Rectal smooth muscle tissue (tissue), 1 donor: ENCODE measurements around the gene RAB8A.
"Not testable (repeated sequence)": the region's sequence is repeated elsewhere in the genome, so short reads cannot be mapped to it uniquely, and the experiment has no call there.

Experiments
- H3K27ac ChIP-seq: one replicate; pipeline ENCODE4 v1.7.0; 2013; ENCODE audit warnings: low read depth, low read length, inconsistent platforms
- H3K27me3 ChIP-seq: one replicate; pipeline ENCODE4 v1.7.0; 2013; ENCODE audit warnings: low read length; ENCODE audit not compliant: control insufficient read depth, insufficient read depth
- H3K36me3 ChIP-seq: one replicate; pipeline ENCODE4 v1.7.0; 2013; ENCODE audit warnings: low read length; ENCODE audit not compliant: control insufficient read depth, insufficient read depth
- H3K4me1 ChIP-seq: one replicate; pipeline ENCODE4 v1.7.0; 2013; ENCODE audit warnings: low read length; ENCODE audit not compliant: control insufficient read depth, insufficient read depth
- H3K4me3 ChIP-seq: one replicate; pipeline ENCODE4 v1.7.0; 2013; ENCODE audit warnings: low read length
- H3K9ac ChIP-seq: one replicate; pipeline ENCODE4 v1.7.0; 2013; ENCODE audit warnings: low read length

Gene RAB8A

DNA sequence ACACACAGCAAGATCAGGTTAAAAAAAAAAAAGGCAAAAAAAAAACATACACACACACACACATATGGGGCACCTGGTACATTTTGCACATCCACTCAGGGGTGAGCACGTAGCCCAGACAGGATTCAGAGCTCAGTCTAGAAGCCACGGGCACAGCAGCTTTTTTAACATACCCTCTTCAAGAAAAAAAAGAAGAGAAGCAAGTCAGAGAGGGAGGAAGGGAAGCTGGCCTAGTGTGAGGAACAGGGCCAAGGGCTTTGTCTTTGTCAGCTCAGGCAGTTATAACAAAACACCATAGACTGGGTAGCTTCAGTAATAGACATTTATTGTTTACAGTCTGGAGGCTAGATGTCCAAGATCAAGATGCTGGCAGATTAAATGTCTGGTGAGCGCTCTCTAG is 37.7 kb upstream of the RAB8A start:
- peak overlapping the region; percentile 98 for H3K27ac ChIP-seq
- H3K9ac ChIP-seq: no peak overlapping the region
- H3K4me3 ChIP-seq: no peak overlapping the region
- no peaks in the 10 kb centered on the region for H3K36me3 ChIP-seq
- H3K27me3 ChIP-seq: no peaks in the 10 kb centered on the region
- peaks cover 27% of the 10 kb centered on the region for H3K4me1 ChIP-seq

DNA sequence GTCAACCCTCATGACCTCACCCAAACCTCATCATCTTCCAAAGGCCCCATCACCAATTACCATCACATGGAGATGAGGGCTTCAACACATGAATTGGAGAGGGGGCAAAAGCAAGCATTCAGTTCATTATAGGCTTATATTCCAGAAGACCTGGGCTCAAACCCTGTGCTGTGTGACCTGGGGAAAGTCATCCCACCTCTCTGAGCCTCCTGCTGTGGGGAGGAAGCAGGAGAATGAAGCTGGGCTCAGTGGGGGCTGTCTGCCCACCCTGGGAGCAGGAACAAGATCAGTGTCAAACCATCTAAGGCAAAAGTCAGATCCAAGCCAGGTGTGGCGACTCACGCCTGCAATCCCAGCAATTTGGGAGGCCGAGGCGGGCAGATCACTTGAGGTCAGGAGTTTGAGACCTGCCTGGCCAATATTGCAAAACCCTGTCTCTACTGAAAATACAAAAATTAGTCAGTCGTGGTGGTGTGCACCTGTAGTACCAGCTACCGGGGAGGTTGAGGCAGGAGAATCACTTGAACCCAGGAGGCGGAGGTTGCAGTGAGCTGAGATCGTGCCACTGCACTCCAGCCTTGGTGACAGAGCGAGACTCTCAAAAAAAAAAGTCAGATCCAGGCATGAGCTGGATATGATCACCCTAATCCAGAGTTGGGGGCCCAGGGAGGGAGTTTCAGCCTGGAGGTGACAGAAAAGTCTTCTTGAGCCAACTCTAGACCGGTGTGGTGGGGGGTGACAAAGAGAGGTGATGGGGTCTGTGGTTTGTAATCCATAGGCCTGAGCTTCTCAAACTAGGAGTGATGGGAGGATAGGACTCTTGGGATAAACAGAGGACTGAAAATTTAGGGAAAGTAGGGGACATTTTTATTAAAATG is 37.0 kb upstream of the RAB8A start:
- Histone ChIP-seq H3K9ac (no peak overlapping the region), H3K27ac (peak overlapping the region; percentile 98), H3K36me3 (no peaks in the 10 kb centered on the region), H3K27me3 (no peaks in the 10 kb centered on the region), H3K4me3 (no peak overlapping the region), H3K4me1 (peaks cover 33% of the 10 kb centered on the region)

DNA sequence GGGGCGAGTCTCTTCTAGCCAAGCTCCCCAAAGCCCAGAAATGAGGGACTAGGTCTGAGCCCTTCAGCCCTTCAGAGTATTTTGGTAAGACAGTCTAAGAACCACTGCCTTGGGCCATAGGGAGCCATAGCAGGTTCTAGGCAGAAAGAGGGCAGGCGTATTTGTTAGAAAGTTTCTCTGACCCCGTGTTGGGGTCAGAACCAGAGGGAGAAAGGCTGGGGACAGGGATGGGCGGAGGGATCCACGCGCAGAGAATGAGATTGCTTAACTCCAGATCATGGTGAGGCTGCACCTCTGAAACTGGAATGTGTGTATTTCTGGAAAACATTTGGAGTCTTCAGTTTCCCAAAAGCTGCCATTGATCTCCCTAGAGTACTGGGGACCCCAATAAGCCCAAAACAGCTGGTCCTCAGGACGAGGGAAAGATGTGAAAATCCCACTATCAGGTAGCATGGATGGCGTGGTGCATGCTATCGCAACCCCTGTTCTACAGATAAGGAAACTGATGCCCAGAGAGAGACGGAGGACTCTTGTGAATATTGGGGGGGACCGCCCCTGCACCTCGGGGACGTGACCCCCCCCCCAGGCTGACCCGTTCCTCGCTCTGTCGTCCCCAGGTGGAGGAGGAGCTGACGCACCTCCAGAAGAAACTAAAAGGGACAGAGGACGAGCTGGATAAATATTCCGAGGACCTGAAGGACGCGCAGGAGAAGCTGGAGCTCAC is 36.1 kb upstream of the RAB8A start:
- peaks cover 38% of the 10 kb centered on the region for H3K4me1 ChIP-seq
- peak overlapping the region; percentile 92 for H3K4me3 ChIP-seq
- peak overlapping the region; percentile 98 for H3K27ac ChIP-seq
- no peaks in the 10 kb centered on the region for H3K27me3 ChIP-seq
- H3K9ac ChIP-seq: peak overlapping the region; percentile 92
- no peaks in the 10 kb centered on the region for H3K36me3 ChIP-seq

DNA sequence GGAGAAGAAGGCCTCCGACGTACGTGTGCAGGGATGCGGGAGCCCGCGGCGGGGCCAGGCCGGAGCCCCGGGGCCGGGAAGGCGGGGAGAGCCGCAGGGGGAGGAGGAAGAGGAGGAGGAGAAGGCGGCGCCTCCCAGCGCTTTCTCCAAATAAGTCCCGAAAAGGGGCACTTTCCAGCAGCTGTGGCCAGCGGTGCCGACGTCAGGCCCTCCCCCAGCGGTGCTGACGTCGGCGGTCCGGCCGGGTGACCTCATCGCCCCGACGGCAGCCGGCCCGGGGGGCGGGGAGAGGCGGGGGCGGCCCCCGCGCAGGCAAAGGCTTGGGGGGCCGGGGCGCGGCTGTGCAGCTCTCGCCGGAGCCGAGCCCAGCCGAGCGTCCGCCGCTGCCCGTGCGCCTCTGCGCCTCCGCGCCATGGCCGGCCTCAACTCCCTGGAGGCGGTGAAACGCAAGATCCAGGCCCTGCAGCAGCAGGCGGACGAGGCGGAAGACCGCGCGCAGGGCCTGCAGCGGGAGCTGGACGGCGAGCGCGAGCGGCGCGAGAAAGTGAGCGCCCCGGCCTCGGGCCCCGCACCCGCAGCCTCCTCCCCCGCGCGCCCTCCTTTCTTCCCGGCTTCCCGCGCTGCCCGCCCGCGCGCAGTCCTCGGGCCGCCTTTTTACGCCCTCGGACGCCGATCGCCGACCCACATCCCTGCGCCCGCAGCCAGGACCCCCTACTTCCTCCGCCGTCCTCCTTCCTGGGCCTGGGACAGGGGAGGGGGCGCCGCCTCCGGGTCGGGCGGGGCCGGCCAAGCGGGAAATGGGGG is 35.3 kb upstream of the RAB8A start, which contains the start of gene TPM4:
Gene TPM4 (plus strand): TSS at position 342 of the 804 bp plus-strand sequence. CDS start 71 bp downstream, at position 413.
- peaks cover 42% of the 10 kb centered on the region for H3K4me1 ChIP-seq

DNA sequence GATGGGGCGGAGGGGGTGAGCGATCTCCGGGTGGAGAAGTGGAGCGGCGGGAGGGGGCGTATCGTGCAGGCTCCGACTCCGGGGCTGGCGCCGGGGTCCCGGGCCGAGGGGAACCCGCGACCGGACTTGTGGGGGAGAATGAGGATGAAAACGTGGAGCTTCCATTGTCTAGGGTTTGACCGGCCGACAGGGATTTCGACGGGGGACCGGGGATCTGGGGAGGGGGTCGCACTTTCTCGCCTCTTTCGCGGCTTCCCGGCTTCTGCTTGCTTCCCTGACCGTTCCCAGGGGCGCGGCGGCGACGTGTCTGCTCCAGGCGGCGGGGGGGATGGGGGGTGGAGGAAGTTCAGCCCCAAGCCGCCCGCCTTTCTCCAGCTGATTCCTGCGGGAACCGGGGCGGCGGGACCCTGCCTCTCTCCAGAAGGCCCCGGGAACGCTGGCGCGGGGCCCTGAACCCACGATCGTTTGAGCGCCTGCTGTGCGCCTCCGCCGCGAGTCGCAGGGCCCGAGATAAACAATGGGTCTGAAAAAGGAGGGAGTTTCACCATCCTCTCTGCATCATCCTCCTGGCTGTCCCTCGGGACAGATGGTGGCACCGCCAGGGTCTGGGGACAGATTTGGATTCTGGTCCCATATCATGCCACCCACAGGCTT is 34.6 kb upstream of the RAB8A start:
- no peaks in the 10 kb centered on the region for H3K27me3 ChIP-seq
- H3K36me3 ChIP-seq: peaks cover 11% of the 10 kb centered on the region
- peak overlapping the region; percentile 92 for H3K4me3 ChIP-seq
- H3K27ac ChIP-seq: peak overlapping the region; percentile 99
- H3K4me1 ChIP-seq: peaks cover 40% of the 10 kb centered on the region
- peak overlapping the region; percentile 96 for H3K9ac ChIP-seq

More for the DNA sequence above, 35.3 kb upstream of the RAB8A start, which contains the start of gene TPM4:
- Histone ChIP-seq H3K36me3 (peaks cover 6% of the 10 kb centered on the region), H3K27me3 (no peaks in the 10 kb centered on the region), H3K27ac (peak within 1 kb of the TSS; percentile 99), H3K9ac (peak within 1 kb of the TSS; percentile 96), H3K4me3 (peak within 1 kb of the TSS; percentile 92)

DNA sequence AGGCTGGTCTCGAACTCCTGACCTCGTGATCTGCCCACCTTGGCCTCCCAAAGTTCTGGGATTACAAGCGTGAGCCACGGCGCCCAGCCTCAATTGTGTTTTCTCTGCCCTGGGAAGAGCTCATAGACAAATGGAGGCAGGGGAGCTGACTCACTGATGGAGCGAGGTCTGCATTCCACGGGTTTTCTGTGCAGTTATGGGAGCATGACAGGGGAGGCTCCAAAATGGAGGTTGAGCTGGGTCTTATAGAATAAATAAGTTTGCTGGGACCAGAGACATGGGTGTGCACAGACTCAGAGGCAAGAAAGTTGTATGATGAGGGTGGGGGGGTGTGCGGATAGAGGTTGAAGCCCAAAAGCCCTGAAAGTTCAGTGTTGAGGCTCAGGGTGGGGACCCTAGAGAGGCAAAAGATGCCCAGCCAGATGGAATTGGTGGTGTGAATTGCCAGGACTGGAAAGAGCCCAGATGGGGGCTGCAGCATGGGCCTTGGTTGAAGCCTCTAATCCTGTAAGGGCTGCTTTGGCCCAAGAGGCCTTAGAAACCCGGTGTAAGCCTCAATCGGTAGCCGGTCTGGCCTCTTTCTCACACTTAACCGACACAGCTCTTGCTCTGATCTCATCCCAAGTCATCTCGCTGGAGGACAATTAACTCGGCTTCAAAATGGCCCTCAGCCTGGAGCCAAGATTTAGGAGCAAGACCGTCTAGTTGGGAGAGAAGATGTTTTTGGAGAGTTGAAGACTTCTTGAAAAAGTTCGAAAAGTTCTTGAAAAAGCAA is 33.5 kb upstream of the RAB8A start:
- peak overlapping the region; percentile 96 for H3K9ac ChIP-seq
- H3K4me3 ChIP-seq: peak overlapping the region; percentile 92
- peaks cover 42% of the 10 kb centered on the region for H3K4me1 ChIP-seq
- peaks cover 16% of the 10 kb centered on the region for H3K36me3 ChIP-seq
- no peaks in the 10 kb centered on the region for H3K27me3 ChIP-seq
- H3K27ac ChIP-seq: peak overlapping the region; percentile 99

DNA sequence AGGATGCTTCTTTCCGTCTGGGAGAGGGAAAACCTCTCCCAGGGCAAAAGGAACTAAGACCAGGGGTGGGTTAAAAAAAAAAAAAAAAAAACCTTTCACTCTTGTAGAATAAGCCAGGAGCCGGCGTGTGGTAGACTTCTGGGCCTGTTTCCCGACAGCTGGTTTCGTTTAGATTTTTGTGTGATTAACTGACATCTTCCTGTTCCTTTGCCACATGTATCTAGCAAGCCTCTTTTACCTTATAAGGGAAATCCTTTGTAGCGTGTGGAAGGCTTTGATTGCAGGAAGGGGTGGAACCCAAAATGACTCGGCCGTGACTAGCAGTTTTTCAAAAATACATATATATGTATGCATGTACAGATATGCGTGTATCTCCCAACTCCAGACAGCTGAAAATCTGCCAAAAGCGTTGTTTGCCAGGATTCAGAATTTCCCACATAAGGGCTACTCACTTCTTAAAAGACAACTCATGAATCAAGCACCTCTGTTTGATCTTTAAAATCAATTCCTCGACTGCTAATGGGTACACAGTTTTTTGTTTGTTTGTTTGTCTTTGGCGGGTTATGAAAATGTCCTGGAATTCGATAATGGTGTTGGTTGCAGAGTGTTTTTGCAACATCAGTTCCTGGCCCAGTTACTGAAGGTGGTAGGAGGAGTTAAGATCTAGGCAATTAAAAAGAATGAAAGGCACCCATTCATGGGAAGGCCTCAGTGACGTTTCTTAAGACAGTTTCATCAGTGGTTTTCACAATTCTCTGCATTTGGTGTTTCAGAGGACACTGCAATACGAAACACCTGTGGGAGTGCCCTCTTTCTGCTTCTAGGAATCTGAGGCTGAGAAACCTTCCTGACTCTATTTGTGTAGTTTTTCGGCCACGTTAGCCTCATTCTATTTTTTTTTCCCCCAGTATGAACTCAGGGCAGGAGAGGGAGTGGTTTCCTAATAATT is 32.7 kb upstream of the RAB8A start:
- Histone ChIP-seq H3K4me1 (peaks cover 38% of the 10 kb centered on the region), H3K36me3 (peaks cover 17% of the 10 kb centered on the region), H3K9ac (peak overlapping the region; percentile 96), H3K27me3 (no peaks in the 10 kb centered on the region), H3K4me3 (peak overlapping the region; percentile 92), H3K27ac (peak overlapping the region; percentile 99)

DNA sequence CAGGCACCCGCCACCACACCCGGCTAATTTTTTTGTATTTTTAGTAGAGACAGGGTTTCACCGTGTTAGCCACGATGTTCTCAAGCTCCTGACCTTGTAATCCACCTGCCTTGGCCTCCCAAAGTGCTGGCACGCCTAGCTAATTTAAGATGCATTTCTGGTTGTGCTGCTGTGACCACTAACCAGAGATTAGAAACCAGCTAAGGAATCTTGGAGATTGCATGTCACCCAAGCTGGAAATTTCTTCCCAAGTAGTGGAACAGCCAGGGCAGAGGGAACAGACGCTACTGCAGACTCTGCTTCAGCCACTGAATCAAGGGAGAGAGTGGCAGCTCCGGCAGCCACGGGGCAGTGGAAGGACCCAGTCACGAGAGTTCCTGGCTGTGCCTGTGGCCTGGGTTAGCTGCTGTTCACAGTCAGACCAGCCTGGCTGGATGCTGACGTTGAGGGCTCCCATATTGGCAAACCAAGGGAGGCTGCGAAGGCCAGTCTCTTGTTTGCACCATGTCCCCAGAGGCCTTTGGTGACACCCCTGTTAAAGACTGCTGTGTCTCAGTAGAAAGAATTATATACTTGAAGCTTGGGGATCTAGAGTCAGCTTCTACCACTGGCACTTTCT is 27.5 kb upstream of the RAB8A start:
- peaks cover 58% of the 10 kb centered on the region for H3K36me3 ChIP-seq
- peaks cover 28% of the 10 kb centered on the region for H3K4me1 ChIP-seq
- H3K27ac ChIP-seq: peak overlapping the region; percentile 38
- H3K4me3 ChIP-seq: no peak overlapping the region
- no peaks in the 10 kb centered on the region for H3K27me3 ChIP-seq
- no peak overlapping the region for H3K9ac ChIP-seq

DNA sequence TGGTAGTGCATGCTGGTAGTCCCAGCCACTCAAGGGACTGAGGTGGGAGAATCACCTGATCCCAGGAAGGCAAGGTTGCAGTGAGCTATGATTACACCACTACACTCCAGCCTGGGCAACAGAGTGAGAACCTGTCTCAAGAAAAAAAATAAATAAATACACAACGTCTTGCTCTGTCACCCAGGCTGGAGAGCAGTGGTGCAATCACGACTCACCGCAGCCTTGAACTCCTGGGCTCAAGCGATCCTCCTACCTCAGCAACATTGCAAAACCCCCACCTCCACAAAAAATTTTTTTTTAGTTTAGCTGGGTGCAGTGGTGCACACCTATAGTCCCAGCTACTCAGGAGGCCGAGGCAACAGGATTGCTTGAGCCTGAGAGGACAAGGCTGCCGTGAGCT is 26.6 kb upstream of the RAB8A start:
- H3K4me3 ChIP-seq: no peak overlapping the region
- no peaks in the 10 kb centered on the region for H3K27me3 ChIP-seq
- H3K9ac ChIP-seq: no peak overlapping the region
- no peak overlapping the region for H3K27ac ChIP-seq
- peaks cover 21% of the 10 kb centered on the region for H3K4me1 ChIP-seq
- peaks cover 58% of the 10 kb centered on the region for H3K36me3 ChIP-seq

DNA sequence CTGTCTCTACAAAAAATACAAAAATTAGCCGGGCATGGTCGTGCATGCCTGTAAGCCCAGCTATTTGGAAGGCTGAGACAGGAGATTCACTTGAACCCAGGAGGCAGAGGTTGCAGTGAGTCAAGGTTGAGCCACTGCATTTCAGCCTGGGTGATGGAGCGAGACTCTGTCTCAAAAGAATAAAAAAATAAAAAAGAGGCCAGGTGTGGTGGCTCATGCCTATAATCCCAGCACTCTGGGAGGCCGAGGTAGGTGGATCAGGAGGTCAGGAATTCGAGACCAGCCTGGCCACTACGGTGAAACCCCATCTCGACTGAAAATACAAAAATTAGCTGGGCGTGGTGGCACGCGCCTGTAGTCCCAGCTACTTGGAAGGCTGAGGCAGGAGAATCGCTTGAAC is 24.3 kb upstream of the RAB8A start:
- peaks cover 11% of the 10 kb centered on the region for H3K4me1 ChIP-seq
- not testable (repeated sequence) for H3K27ac ChIP-seq, H3K27me3 ChIP-seq, H3K9ac ChIP-seq, H3K4me3 ChIP-seq
- peaks cover 63% of the 10 kb centered on the region for H3K36me3 ChIP-seq
